GM19468 (cell line): ENCODE measurements around the gene CPNE5.

Experiments
- ATAC-seq: cut with Tn5 transposase; IDR thresholded peaks from one replicate; pipeline ENCODE4 v1.9.1; 2021; ENCODE audit warnings: mild to moderate bottlenecking, moderate library complexity, moderate number of reproducible peaks; ENCODE audit not compliant: unreplicated experiment; ENCODE audit errors: extremely low read depth

Gene CPNE5

GRCh38 chr6:36692220-36692619 is 147.0 kb downstream of the CPNE5 start:
- ATAC-seq: peak; percentile 53

GRCh38 chr6:36691612-36692011 is 147.6 kb downstream of the CPNE5 start:
- no peak for ATAC-seq

- no peak for ATAC-seq
Observed at GRCh38 chr6:36691011-36691410, 148.2 kb downstream of the CPNE5 start.
